Uterus (tissue), 2 donors: ENCODE results near the gene ZNF718.

Experiments
- CTCF ChIP-seq, 4 experiments: fragments of 200-600 bp in 2 of 4; fragments of 450-650 bp in 2 of 4; sonication (generic) in 2 of 4; IDR thresholded peaks; one replicate each; pipeline ENCODE4 v1.5.1; 2016 to 2019; ENCODE audit warnings: antibody characterized with exemption in 4 of 4, mild to moderate bottlenecking in 2 of 4, moderate library complexity in 1 of 4
- POLR2A ChIP-seq, 2 donors: fragments of 450-650 bp; IDR thresholded peaks; one replicate each; pipeline ENCODE4 v1.6.1; 2016; ENCODE audit warnings: antibody characterized with exemption in 2 of 2, mild to moderate bottlenecking in 1 of 2, moderate library complexity in 1 of 2

DNA sequence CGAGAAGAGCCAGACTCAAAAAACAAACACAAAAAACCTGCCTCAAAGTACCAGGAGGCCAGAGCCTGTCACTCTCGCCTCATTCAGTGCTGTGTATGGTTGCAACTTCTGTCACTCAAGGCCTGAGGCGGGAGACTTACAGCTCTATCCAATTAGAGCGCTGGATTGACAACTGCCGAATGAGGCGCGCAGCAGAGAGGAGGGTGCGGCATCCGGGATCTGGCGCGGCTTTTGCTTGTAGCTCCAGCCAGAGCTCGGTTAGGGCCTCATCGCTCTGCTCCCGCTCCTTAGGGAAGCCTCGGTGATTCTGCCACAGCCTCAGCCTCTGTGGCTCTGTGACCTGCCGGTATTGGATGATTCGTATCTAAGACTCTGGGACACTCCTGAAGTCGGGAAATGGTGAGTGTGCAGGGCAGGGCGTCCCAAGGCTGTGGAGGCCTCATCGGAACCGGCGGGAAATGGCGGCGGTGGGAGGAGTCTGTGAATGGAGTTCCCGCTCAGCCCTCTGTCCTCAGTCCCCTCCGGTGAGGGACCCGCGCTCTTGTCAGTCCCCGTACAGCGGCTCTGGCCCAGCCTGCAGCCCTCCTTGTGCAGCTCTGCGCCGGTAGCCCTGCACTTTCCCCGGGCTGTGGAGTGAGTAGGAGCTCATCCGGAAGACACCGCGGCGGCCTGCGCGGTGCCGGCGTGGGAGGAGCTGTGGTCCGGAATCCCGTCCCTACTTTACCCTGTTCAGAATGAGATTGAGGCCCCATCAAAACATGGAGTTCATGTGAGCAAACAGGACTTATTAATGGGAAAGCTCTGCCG lies at the start of gene ZNF718:
- TF ChIP-seq POLR2A (IDR thresholded peaks at IDR 0.05) (peak; percentile 66 to 67), CTCF (IDR thresholded peaks at IDR 0.05) (no peak)
